T-helper 2 cell (primary cell): ENCODE data around the gene RUSC2.
"Not testable (repeated sequence)": the region's sequence is repeated elsewhere in the genome, so short reads cannot be mapped to it uniquely, and the experiment has no call there.

Experiments used
- DNase-seq, 5 experiments: peaks; one replicate each; pipeline versions ENCODE4 v3.0.0 to v3.0.0-alpha.2; 2012 to 2022

The RUSC2 gene

GRCh38 chr9:35526087-35526801 is 36.3 kb downstream of the RUSC2 start:
- DNase-seq, result no peak

GRCh38 chr9:35529161-35529823 is 39.4 kb downstream of the RUSC2 start:
- DNase-seq, result no peak

- DNase-seq, result no peak
These were observed 43.5 kb downstream of the RUSC2 start for GRCh38 chr9:35533398-35533797.

GRCh38 chr9:35534921-35535320 is 45.0 kb downstream of the RUSC2 start:
- DNase-seq, result not testable (repeated sequence)

GRCh38 chr9:35537913-35538312 is 48.0 kb downstream of the RUSC2 start:
- no peak for DNase-seq

GRCh38 chr9:35538361-35539234 is 48.7 kb downstream of the RUSC2 start:
- no peak for DNase-seq
